Measurements from ENCODE around the gene PEX16.

Gene PEX16

DNA sequence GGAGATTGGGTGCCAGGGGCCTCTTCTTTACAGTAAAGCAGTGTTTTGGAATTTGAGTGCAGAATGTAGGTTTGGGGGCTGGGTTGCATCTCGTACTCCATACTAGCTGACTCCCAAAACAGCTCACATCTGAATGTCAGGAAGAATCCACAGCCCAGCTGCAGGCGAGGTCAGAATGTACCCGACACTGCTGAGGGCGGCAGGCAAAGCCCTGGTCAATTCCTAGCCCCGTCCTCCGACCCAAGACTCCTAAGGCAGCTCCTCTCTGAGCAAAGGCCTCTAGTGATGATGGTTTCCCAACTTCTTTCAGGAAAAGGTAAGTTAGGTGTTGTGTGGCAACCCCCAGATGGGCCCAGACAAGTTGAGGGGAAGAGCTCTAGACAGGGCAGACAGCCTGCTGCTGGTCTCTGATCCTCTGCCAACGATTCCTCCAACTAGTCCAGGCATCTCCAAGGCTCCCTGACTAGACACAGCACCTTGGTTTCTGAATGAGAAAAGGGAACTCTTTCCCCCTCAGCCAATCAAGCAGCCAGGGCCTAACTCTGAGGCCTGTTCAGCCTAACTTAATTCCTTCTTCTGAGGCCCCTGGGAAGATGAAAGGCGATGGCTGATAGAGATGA lies 13.4 kb upstream of the PEX16 start:
- no peak for DNase-seq

DNA sequence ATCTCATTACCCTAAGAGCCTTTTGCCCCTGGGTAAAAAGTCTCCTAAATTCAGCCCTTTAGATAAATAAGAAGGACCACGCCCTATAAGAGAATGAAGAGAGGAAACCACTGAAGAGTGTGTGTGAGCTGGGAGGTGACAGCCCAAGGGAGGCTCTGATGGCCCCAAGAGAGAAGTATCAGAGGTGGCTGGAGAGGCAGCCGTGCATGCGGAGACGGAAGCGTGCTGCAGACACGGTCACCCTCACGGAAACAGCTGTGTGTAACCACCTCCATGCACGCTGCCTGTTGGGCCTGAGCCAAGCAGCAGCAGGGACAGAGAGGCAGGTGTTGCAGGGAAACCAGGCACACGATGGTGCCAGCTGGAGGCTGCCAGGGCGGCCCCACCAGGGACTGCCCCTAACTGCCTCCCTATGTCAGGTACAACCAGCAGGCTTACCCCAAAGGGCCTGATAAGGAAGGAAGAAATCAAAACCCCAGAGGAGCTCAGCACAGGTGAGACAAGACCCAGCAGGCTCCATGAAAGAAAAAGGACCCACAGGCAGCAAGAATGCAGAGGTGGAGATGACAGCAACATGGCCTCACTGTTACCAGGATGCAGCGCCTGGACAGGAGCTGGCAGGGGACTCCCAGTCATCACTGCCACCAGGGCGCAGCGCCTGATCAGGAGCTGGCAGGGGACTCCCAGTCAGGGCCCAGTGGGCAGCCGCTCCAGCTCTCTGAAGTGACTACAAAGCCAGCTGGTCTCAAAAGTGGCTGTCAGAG lies 12.5 kb upstream of the PEX16 start:
- peak; percentile 67 for DNase-seq

DNA sequence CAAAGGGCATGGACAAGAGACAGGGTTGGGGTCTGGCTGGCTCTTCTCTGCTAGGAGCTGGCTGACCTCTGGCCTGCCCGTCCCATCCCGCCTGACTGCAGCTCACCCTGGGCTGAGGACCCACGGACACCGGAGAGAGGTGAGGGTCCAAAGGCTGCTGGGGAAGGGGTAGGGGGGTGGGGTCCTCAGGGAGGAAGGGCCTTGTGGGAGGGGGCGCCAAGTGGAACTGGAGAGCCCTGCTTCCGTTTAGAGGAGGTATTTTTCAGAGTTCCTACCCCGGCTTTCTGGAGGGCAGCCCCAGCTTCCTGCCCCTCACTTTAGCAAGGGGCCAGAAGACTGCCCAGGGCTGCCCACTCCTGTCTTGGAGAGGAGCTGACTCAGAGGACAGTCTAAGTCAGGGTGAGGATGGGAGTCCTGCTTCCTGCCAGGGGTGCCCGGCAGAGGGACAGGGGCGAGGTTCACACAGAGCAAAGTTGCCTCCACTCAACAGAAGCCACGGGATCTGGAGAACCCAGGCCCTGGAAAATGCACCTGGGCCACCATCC lies 11.9 kb upstream of the PEX16 start:
- no peak for DNase-seq

DNA sequence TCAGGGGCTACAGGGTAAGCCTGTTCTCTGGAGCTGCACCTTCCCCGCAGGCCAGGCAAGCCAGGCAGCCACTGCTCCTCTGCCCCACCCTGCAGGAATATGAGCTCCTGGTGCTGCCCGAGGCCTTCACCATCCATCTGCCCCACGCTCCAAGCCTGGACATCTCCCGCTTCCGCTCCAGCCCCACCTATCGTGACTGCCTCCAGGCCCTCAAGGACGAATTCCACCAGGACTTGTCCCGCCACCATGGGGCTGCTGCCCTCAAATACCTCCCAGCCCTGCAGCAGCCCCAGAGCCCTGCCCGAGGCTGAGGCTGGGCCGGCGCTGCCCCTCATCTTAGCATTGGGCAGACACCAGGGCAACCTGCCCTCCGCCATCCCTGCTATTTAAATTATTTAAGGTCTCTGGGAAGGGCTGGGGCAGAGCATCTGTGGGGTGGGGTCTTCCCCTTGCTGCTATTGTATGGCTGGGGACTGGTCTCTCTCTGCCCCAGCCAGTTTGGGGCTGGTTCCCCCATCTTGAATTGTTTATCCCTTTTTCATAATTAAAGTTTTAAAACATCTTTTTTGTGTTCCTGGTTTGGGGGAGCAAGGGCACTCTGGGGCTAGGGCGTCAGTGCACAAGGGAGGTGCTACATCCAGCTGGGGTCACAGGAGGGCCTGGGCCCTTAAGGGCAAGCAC lies 11.0 kb upstream of the PEX16 start:
- DNase-seq = no peak

DNA sequence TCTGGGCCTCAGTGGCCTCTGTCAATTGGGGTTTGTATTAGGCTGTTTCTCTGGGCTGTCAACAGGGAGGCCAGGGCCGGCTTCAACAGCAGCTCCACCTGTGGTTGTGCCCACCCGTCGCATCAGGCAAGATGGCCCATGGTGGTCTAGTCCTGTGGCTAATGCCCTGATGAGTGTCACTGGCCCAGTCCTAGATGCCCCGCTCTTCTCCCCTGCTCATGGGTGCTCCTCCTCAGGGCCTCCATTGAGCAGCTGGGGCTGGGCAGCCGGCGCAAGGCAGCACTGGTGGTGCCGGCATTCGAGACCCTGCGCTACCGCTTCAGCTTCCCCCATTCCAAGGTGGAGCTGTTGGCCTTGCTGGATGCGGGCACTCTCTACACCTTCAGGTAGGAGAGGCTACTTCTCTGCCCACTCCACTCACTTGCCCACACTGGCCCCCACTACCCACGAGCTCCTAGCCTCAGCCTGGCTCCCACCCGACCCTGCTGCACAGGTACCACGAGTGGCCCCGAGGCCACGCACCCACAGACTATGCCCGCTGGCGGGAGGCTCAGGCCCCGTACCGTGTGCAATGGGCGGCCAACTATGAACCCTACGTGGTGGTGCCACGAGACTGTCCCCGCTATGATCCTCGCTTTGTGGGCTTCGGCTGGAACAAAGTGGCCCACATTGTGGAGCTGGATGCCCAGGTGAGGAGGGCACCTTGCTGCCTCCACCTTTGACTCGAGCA lies 10.2 kb upstream of the PEX16 start:
- no peak for DNase-seq

DNA sequence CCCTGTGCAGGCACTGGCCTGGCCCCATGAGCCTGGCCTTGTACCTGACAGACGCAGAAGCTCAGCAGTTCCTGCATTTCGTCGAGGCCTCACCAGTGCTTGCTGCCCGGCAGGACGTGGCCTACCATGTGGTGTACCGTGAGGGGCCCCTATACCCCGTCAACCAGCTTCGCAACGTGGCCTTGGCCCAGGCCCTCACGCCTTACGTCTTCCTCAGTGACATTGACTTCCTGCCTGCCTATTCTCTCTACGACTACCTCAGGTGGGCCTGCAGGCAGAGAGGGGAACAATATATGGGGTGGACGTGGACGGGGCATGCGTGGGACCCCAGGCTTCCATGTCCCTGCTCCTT lies 9.6 kb upstream of the PEX16 start:
- DNase-seq = no peak

DNA sequence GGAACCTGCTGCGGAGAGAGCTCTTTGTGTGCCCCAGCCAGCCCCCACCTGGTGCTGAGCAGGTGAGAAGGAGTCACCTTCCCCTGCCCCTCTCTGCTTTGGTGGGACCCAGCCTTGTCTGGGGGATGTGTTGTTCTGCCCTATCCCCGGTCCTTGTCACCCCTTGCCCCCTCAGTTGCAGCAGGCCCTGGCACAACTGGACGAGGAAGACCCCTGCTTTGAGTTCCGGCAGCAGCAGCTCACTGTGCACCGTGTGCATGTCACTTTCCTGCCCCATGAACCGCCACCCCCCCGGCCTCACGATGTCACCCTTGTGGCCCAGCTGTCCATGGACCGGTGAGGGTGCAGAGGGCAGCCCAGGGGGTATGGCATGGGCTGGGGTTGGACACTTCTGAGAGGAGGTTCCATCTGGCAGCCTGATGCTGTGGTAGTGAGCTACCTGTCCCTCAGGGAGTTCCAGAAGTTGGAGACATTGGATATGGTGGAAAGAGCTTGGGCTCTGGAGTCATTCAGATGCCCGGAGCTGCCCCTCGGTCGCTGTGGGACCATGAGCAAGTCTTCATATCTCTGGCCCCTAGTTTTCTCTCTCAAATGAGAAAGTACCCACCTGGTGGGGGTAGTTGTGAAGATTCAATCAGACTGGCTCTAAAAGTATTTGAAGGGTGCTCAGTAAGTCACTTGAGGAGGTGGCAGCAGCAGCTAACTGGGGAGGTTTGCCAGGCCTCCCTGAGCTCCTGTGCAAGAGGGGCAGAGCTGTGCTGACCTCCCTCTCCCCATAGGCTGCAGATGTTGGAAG lies 9.1 kb upstream of the PEX16 start:
- no peak for DNase-seq

DNA sequence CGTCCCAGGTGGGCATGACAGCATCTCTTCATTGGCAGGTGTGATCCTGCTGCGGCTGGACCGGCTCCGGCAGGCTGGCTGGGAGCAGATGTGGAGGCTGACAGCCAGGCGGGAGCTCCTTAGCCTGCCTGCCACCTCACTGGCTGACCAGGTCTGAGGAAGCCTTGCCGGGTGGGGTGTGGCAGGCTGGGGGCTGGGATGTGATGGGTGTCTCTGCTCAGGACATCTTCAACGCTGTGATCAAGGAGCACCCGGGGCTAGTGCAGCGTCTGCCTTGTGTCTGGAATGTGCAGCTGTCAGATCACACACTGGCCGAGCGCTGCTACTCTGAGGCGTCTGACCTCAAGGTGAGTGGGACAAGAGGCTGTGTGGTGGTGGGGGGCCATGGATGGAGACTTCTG lies 8.3 kb upstream of the PEX16 start:
- DNase-seq = no peak

DNA sequence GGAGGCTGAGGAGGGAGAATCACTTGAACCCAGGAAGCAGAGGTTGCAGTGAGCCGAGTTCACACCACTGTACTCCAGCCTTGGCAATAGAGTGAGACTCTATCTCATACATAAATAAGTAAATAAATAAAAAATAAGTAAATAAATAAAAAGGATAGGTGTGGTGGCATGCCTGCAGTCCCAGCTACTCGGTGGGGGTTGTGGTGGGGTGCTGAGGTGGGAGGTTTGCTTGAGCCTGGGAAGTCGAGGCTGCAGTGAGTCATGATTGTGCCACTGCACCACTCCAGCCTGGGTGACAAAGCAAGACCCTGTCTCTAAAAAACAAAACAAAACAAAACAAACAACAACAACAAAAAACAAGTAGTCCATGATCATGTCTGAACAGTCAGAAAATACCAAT lies 7.9 kb upstream of the PEX16 start:
- DNase-seq = no peak

DNA sequence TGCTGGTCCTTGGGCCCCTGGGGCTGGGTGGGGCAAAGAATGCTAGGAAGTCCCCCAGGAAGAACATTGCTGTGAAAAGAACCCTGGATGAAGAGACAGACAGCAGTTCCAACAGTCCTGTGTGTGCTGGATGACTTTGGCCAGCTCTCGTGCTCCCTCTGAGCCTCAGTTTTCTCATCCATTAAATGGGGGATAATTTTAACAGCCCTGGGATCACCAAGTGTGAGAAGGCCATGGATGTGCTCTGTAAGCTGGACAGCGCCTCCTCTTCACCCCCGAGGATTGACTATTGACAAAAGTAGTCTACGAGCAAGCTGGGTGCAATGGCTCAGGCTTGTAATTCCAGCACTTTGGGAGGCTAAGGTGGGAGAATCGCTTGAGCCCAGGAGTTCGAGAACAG lies 7.2 kb upstream of the PEX16 start:
- no peak for DNase-seq

DNA sequence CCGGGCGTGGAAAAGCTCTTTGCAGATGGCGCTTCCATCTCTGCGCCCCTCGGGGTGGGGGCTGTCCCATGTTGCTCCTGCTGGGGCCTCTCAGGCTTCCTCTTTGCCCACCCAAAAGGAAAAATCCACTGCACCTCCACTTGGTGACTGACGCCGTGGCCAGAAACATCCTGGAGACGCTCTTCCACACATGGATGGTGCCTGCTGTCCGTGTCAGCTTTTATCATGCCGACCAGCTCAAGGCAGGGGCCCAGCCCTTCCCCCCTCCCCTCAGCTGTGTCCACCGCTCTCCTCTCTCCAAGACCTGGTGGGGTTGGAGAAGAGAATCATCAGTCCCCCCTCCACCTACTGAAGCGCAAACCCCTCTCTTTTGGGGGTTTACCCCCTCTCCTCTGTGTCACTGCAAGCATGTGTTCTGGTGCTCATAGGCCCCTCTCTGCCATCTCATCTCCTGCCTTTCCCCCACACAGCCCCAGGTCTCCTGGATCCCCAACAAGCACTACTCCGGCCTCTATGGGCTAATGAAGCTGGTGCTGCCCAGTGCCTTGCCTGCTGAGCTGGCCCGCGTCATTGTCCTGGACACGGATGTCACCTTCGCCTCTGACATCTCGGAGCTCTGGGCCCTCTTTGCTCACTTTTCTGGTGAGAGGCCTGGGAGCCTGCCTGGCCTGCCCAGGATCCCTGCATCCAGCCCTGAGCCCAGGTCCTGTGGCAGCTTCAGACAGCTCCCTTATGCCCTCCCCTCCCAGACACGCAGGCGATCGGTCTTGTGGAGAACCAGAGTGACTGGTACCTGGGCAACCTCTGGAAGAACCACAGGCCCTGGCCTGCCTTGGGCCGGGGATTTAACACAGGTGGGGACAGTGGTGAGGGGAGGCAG lies 6.6 kb upstream of the PEX16 start:
- DNase-seq = no peak

DNA sequence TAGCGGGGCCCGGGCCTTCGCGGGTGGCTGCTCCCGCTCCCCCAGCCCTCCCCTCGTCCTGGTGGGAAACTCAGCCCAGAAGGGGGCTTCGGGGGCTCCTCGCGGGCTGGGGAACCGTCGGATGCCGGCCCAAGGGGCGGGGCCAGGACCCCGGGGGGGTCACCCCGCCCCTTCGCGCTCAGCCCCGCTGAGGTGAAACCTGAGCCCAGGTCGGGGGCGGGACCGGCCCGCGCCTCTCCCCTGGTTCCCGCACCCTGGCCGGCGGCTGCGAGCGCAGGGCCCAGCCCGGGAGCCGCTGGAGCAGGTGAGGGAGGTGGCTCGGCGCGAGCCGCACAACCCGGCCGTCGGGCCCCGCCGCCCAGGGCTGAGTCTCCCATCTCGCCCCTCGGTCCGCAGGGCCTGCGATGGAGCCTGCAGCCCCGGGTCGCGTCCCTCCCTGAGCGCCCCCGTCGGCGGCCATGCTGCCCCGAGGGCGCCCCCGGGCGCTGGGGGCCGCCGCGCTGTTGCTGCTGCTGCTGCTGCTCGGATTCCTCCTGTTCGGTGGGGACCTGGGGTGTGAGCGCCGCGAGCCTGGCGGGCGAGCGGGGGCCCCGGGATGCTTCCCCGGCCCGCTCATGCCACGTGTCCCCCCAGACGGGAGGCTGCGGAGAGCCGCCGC lies 4.9 kb upstream of the PEX16 start, which contains the start of gene LARGE2:
Gene LARGE2, plus strand, starts transcription at position 232 of the 658 bp plus-strand sequence. Its CDS starts 227 bp downstream, at position 459.
- DNase-seq = no peak

DNA sequence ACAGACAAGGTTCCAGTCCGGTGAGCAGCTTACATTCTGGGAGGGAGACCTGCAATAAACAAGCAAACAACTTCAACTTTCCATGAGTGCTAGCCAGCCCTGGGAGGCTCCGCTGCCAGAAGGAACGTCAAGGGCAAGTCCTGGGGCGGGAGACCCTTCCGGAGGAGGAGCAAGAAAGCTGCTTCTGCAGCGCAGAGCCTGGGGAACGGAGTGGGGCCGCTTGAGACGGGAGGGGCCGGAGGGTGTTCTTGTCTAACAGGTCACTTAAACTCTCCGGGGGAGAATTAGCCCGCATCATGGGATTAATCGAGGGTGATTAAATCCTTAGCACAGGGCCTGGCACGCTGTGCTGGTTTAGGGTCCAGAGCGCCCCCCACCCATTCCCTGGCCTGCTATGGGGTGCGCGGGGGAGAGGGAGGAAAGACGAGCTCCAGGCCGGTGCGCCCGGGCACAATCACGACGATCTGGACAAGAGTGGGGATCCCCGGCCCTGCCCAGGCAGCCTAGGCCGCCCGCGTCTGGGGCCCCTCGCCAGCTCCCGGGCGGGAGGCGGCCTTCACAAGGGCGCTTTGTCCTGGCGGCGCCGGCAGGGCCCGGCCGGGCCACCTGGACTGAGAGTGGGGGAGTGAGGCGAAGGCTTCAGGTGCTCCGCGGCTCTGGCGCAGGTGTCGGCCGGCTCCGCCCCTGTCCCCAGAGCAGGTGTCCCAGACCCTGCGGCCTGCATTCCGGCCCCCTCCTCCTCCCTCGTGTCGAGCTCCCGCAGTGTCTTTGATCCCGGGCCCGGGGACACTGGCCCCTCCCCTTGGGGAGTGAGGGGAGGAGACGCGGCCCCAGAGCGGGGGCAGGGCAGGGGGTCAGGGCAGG lies 4.1 kb upstream of the PEX16 start:
- no peak for DNase-seq

DNA sequence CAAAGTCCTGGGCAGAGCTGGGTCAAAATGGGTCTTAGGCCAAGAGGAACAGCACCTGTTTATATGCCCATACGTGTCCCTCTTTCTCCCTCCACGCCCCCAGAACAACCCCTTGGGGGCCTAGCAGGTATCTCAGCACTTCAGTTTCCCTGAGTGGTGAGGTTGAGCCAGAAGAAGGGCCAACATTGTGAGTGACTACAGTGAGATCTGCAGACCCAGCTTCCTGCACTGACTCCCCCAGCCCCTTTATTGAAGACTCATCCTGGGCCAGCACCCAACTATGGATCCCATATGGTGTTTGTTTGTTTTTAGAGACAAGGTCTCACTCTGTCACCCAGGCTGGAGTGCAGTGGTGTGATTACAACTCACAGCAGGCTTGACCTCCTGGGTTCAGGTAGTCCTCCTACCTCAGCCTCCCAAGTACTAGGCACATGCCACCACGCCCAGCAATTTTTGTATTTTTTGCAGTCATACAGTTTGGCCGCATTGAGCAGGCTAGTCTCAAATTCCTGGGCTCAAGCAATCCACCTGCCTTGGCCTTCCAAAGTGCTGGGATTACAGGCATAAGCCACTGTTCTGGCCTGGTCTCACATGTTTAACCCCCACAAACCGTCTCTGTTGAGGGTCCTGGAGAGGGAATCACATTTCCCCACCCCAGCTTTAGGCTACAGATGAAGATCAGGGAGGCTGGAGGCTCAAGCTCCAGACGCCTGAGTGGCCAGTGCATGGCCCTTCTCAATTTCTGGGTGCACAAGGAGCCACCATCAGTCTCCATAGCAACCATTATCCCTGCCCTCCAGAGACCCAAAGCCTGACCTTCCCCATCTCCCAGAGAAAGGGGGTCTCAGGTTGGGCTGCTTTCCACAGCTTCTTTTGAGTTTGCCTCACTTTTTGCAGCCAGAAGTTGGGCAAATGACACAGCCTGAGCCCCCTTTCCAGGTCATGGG lies 3.1 kb upstream of the PEX16 start:
- DNase-seq = no peak

DNA sequence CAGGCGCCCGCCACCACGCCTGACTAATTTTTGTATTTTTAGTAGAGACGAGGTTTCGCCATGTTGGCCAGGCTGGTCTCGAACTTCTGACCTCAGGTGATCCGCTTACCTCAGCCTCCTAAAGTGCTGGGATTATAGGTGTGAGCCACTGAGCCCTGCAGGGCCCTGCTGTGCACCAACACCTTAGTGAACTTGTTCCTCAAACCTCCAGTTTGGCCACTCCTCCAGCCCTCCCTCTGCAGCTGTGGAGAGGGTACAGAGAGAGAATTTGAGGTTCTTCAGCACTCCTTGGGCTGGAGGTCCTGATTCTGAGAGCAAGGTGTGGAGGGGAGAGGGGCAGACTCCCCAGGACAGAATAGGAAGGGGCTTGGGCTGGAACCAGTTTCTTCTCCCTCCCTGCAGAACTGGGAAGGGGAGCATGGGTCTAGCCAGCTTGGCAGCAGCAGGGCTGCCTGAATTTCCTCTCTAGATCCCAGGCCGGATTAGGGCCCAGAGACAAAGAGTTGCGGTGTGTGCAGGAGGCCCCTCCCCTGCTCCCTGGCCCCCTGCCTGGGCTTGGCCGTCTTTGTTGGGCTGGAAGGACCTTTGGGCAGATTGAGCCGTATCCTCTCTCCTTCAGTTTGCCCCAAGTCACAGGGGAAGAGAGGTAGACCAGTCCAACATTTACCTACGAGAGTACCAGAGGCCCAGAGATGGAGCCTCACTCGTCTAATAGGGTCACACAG lies 2.3 kb upstream of the PEX16 start:
- no peak for DNase-seq

DNA sequence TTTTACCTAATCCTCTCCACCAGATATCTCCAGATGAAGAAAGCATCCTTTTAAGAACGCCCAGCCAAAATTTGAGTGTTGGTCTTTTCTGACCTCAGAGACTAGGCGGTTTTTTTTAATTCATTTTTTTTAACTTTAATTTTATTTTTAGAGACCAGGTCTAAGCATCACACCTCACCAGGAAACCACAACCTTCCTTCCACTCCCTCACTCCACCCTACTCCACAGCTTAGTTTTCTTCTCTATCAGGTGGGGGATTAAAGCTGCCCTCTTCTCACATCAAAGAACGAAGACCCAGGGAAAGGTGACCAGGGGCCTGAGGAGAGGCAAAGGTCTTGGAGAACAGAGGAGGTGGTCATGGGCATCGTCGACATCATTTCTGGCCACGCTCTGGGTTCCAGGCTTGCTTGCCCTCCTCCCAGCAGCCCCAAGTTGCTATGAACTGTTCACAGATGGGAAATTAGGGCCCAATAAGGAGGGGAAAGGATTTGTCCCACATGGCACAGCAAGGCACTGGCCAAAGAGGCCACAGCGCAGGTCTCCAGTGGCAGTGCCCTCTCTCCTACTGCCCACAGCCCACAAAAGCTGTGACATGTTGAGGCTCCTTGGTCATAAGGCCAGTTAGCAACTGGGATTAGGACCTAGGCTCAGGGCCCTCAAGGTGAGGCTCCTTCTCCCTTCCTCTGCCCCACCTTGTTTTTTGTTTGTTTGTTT lies 1.4 kb upstream of the PEX16 start:
- no peak for DNase-seq

DNA sequence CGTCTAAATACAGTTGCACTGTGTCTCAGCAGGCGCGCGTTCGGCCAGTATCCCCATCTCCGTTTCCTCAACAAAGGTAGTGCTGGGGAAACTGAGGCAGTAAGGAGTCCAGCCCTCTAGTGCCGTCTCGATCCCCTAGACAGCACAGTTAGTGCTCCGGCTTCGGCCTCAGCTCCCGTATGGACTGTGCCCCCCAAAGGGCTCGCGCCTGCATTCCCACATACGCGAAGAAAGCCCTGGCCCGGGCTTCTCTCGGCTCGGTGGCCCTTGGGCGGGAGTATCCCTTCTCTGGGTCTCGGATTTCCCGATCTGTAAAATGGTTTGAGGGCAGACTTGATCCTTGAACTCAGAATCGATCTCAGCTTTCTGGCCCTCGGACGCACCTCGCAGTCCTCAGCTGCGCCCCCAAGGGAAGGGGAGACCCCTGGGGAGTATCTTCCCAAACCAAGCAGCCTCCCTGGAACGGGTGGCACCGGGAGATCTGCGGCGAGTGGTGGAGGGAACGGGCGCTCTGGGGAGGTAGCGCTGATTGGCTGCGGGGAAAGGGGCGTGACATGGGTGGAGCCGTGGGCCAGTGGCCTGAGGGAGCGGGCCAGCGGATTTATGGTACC lies 759 bp upstream of the PEX16 start:
- DNase-seq = peak; percentile 88
